ENCODE data around the gene PAX9.

PAX9 gene

GRCh38 chr14:36655963-36656686, 5.5 kb upstream of the PAX9 start:
- DNase-seq (ENCODE audit: low read depth in 2 of 2) = no peak

GRCh38 chr14:36656687-36657398, 4.8 kb upstream of the PAX9 start:
- DNase-seq (ENCODE audit: low read depth in 2 of 2) = no peak

- DNase-seq (ENCODE audit: low read depth in 2 of 2) = no peak
Measured at GRCh38 chr14:36657399-36658122, 4.1 kb upstream of the PAX9 start.

GRCh38 chr14:36658123-36659009, 3.3 kb upstream of the PAX9 start:
- DNase-seq (ENCODE audit: low read depth in 2 of 2) = no peak

GRCh38 chr14:36659010-36659821, 2.4 kb upstream of the PAX9 start:
- no peak for DNase-seq (ENCODE audit: low read depth in 2 of 2)

GRCh38 chr14:36659822-36660735, 1.6 kb upstream of the PAX9 start:
- DNase-seq (ENCODE audit: low read depth in 2 of 2) = no peak

- no peak for DNase-seq (ENCODE audit: low read depth in 2 of 2)
Measured at GRCh38 chr14:36660736-36661505, 739 bp upstream of the PAX9 start.

GRCh38 chr14:36662258-36662542, 540 bp downstream of the PAX9 start:
- no peak for DNase-seq (ENCODE audit: low read depth in 2 of 2)

GRCh38 chr14:36662543-36663403, 1.1 kb downstream of the PAX9 start:
- DNase-seq (ENCODE audit: low read depth in 2 of 2) = no peak

GRCh38 chr14:36663404-36664321, 2.0 kb downstream of the PAX9 start:
- DNase-seq (ENCODE audit: low read depth in 2 of 2) = no peak

GRCh38 chr14:36664322-36665193, 2.9 kb downstream of the PAX9 start:
- DNase-seq (ENCODE audit: low read depth in 2 of 2) = no peak

- DNase-seq (ENCODE audit: low read depth in 2 of 2) = no peak
Measured at GRCh38 chr14:36665887-36666415, 4.3 kb downstream of the PAX9 start.

GRCh38 chr14:36666416-36667206, 5.0 kb downstream of the PAX9 start:
- DNase-seq (ENCODE audit: low read depth in 2 of 2) = no peak

GRCh38 chr14:36667679-36668078, 6.0 kb downstream of the PAX9 start:
- DNase-seq (ENCODE audit: low read depth in 2 of 2) = no peak

GRCh38 chr14:36671149-36671548, 9.5 kb downstream of the PAX9 start:
- DNase-seq (ENCODE audit: low read depth in 2 of 2) = no peak

Measured in stimulated activated CD8-positive, alpha-beta memory T cell treated with anti-CD3 and anti-CD28 coated beads, Interleukin-2, amount 100 ng/mL, for 48 hours (primary cell).